Stomach (tissue), 4 donors: ENCODE results near the gene C1QL1.

Source experiments
- CTCF ChIP-seq, 7 experiments: fragments of 450-650 bp in 4 of 7; fragments of 200-600 bp in 3 of 7; sonication (generic) in 3 of 7; IDR thresholded peaks; one replicate each; pipeline ENCODE4 v1.5.1; 2016 to 2019; ENCODE audit warnings: antibody characterized with exemption in 7 of 7, control low read depth in 2 of 7, mild to moderate bottlenecking in 1 of 7
- EP300 ChIP-seq: sonication (generic); formaldehyde crosslinking; IDR thresholded peaks from one replicate; pipeline ENCODE4 v1.6.1; 2017; ENCODE audit warnings: antibody characterized with exemption
- POLR2A ChIP-seq, 4 donors: fragments of 450-650 bp; IDR thresholded peaks; one replicate each; pipeline ENCODE4 v1.6.1; 2016; ENCODE audit warnings: antibody characterized with exemption in 4 of 4, control low read depth in 2 of 4, mild to moderate bottlenecking in 1 of 4, moderate library complexity in 1 of 4
- POLR2AphosphoS5 ChIP-seq, 3 donors: sonication (generic); formaldehyde crosslinking; IDR thresholded peaks; one replicate each; pipeline ENCODE4 v1.6.1; 2016; ENCODE audit warnings: antibody characterized with exemption in 3 of 3

DNA sequence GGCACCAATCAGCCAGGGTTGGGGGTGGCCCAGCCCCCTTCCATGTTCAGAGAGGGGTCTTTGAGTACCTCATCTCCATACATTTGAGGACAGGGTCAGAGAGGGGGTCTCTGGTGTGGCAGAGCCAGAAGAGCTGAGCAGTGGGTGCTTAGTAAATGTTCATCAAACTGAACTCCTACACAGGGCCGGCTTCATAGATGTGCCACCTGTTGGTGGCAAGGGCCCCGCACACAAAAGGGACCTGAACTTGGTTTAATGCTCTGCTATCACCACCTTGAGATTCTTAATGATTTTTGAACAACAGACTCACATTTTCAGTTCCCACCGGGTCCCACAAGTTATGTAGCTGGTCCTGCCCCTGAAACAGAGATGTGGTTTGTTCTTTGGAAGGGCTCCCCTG, 9.0 kb upstream of the C1QL1 start:
- no peak for TF ChIP-seq CTCF (IDR thresholded peaks at IDR 0.05)
- TF ChIP-seq POLR2A (IDR thresholded peaks at IDR 0.05): no peak
- no peak for TF ChIP-seq POLR2AphosphoS5 (IDR thresholded peaks at IDR 0.05)
- TF ChIP-seq EP300: no peak
